Measurements from ENCODE around the gene RAB31. TPM values are rescaled to one million over a fixed set of nuclear protein-coding genes. Genes with fewer than 3 reads are reported as not detected.
"Not testable (repeated sequence)": the region's sequence is repeated elsewhere in the genome, so short reads cannot be mapped to it uniquely, and the experiment has no call there.

Gene RAB31
- total and polyA plus RNA-seq, 3 donors from 2014 or later = 75.9 to 110 (median 81.5) TPM

- no peak overlapping the region for H3K27ac ChIP-seq
- no peak for TF ChIP-seq POLR2A (IDR thresholded peaks at IDR 0.05)
- TF ChIP-seq, protein P1, sequence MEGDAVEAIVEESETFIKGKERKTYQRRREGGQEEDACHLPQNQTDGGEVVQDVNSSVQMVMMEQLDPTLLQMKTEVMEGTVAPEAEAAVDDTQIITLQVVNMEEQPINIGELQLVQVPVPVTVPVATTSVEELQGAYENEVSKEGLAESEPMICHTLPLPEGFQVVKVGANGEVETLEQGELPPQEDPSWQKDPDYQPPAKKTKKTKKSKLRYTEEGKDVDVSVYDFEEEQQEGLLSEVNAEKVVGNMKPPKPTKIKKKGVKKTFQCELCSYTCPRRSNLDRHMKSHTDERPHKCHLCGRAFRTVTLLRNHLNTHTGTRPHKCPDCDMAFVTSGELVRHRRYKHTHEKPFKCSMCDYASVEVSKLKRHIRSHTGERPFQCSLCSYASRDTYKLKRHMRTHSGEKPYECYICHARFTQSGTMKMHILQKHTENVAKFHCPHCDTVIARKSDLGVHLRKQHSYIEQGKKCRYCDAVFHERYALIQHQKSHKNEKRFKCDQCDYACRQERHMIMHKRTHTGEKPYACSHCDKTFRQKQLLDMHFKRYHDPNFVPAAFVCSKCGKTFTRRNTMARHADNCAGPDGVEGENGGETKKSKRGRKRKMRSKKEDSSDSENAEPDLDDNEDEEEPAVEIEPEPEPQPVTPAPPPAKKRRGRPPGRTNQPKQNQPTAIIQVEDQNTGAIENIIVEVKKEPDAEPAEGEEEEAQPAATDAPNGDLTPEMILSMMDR (IDR thresholded peaks at IDR 0.05) = no peak
- H3K9me3 ChIP-seq = no peaks in the 10 kb centered on the region
- no peaks in the 10 kb centered on the region for H3K36me3 ChIP-seq (ENCODE audit: low read depth, missing control alignments)
- intact Hi-C loops (cut with DNase I; ENCODE audit: low total_unique reads) = no loop called here
- no peaks in the 10 kb centered on the region for H3K27me3 ChIP-seq
- WGBS, 2 donors = 87 to 91% methylated on average over 7 of the region's 7 CpGs
- H3K4me3 ChIP-seq = no peak overlapping the region
- H3K4me1 ChIP-seq = peaks cover 9% of the 10 kb centered on the region
- no peak for DNase-seq
Measured at GRCh38 chr18:9900699-9901098, 192.6 kb downstream of the RAB31 start.

GRCh38 chr18:9901377-9901776 is 193.3 kb downstream of the RAB31 start:
- 53 to 54% methylated on average over 3 of the region's 3 CpGs for WGBS, 2 donors
- Histone ChIP-seq H3K4me1 (peaks cover 9% of the 10 kb centered on the region), H3K4me3 (no peak overlapping the region), H3K27me3 (no peaks in the 10 kb centered on the region), H3K9me3 (no peaks in the 10 kb centered on the region), H3K36me3 (ENCODE audit: low read depth, missing control alignments) (no peaks in the 10 kb centered on the region), H3K27ac (no peak overlapping the region)
- intact Hi-C loops (cut with DNase I; ENCODE audit: low total_unique reads) = no loop called here
- peak; percentile 74 for DNase-seq
- TF ChIP-seq, protein P1 (IDR thresholded peaks at IDR 0.05) = no peak
- no peak for TF ChIP-seq POLR2A (IDR thresholded peaks at IDR 0.05)

DNA sequence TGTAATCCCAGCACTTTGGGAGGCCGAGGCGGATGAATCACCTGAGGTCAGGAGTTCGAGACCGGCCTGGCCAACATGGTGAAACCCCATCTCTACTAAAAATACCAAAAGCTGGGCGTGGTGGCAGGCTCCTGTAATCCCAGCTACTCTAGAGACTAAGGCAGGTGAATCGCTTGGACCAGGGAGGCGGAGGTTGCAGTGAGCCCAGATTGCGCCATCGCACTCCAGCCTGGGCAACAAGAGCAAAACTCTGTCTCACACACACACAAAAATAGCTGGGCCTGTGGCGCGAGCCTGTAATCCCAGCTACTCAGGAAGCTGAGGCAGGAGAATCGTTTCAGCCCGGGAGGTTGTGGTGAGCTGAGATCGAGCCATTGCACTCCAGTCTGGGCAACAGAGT is 194.2 kb downstream of the RAB31 start:
- DNase-seq; H3K9me3 ChIP-seq; H3K4me1 ChIP-seq; H3K36me3 ChIP-seq (ENCODE audit: low read depth, missing control alignments); H3K4me3 ChIP-seq; H3K27me3 ChIP-seq; intact Hi-C loops (cut with DNase I; ENCODE audit: low total_unique reads); H3K27ac ChIP-seq: not testable (repeated sequence)
- WGBS, 2 donors = 92% methylated on average over 14 of the region's 14 CpGs

- no peak overlapping the region for H3K27ac ChIP-seq
- WGBS, 2 donors = 51 to 65% methylated on average over 10 of the region's 10 CpGs
- TF ChIP-seq, protein P1 (IDR thresholded peaks at IDR 0.05) = no peak
- TF ChIP-seq POLR2A (IDR thresholded peaks at IDR 0.05) = no peak
- H3K9me3 ChIP-seq = no peaks in the 10 kb centered on the region
- H3K36me3 ChIP-seq (ENCODE audit: low read depth, missing control alignments) = no peaks in the 10 kb centered on the region
- H3K27me3 ChIP-seq = no peaks in the 10 kb centered on the region
- intact Hi-C loops (cut with DNase I; ENCODE audit: low total_unique reads) = no loop called here
- peaks cover 9% of the 10 kb centered on the region for H3K4me1 ChIP-seq
- no peak for DNase-seq
- no peak overlapping the region for H3K4me3 ChIP-seq
Measured at GRCh38 chr18:9902832-9903231, 194.7 kb downstream of the RAB31 start.

DNA sequence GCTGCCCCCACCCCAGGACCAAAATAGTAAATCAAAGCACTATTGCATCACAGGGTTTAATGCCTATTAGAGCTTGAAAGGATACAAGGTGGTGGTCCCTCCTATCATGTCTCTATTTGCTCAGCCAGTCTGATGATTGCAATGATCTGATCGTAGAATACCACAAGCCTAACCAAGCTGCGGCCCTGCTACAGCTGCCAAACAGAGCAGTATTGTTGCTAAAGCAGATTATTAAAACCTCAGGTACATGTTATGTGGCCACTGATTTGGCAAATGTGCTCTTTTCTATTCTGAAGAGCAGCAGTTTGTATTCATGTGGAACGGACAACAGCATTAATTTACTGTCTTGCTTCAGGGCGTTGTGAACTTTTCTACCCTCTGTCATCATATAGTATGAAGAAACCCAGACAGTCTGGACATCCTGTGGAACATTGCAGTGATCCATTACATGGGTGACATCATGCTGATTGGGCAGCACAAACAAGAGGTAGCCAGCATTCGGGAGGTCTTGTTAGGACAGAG is 197.4 kb downstream of the RAB31 start:
- peaks cover 8% of the 10 kb centered on the region for H3K4me1 ChIP-seq
- no peaks in the 10 kb centered on the region for H3K36me3 ChIP-seq (ENCODE audit: low read depth, missing control alignments)
- 73 to 82% methylated on average over 5 of the region's 5 CpGs for WGBS, 2 donors
- no peak overlapping the region for H3K27ac ChIP-seq
- DNase-seq = no peak
- no peaks in the 10 kb centered on the region for H3K9me3 ChIP-seq
- no peak for TF ChIP-seq POLR2A (IDR thresholded peaks at IDR 0.05)
- TF ChIP-seq, protein P1 (IDR thresholded peaks at IDR 0.05) = no peak
- no peaks in the 10 kb centered on the region for H3K27me3 ChIP-seq
- no peak overlapping the region for H3K4me3 ChIP-seq
- intact Hi-C loops (cut with DNase I; ENCODE audit: low total_unique reads) = no loop called here

Data from testis (tissue), 3 donors.